Measurements from ENCODE around the gene UBE3A. TPM values are rescaled to one million over a fixed set of nuclear protein-coding genes. Genes with fewer than 3 reads are reported as not detected.

Gene UBE3A
- total RNA-seq, 4 donors from 2014 or later, result 93.6 to 116 (median 95.3) TPM

DNA sequence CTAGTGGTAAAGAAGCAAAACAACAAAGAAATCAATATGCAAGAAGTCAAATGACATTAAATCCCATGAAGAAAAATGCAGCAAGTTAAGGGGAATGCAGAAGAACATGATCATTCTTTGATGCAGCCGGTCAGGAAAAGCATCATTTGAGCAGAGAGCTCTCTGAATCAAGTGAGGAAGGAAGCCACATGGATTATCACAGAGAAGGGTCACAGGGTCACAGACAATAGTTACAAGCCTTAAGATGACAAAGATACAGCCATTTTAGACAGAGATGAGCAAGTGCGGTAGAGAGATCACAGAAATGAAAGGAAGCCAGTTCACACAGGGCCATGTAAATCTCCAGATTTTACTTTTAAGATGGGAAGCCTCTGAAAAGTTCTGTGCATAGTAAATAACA lies 43.9 kb downstream of the UBE3A start:
- TF ChIP-seq, protein P1, sequence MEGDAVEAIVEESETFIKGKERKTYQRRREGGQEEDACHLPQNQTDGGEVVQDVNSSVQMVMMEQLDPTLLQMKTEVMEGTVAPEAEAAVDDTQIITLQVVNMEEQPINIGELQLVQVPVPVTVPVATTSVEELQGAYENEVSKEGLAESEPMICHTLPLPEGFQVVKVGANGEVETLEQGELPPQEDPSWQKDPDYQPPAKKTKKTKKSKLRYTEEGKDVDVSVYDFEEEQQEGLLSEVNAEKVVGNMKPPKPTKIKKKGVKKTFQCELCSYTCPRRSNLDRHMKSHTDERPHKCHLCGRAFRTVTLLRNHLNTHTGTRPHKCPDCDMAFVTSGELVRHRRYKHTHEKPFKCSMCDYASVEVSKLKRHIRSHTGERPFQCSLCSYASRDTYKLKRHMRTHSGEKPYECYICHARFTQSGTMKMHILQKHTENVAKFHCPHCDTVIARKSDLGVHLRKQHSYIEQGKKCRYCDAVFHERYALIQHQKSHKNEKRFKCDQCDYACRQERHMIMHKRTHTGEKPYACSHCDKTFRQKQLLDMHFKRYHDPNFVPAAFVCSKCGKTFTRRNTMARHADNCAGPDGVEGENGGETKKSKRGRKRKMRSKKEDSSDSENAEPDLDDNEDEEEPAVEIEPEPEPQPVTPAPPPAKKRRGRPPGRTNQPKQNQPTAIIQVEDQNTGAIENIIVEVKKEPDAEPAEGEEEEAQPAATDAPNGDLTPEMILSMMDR (IDR thresholded peaks at IDR 0.05), result no peak
- TF ChIP-seq EP300 (IDR thresholded peaks at IDR 0.05) (no peak), POLR2A (IDR thresholded peaks at IDR 0.05) (no peak), POLR2AphosphoS5 (IDR thresholded peaks at IDR 0.05) (no peak)
- Histone ChIP-seq H3K27ac (no peak overlapping the region), H3K27me3 (no peaks in the 10 kb centered on the region), H3K4me3 (no peak overlapping the region), H3K9me3 (no peaks in the 10 kb centered on the region), H3K4me1 (peaks cover 0 to 44% (median 0%) of the 10 kb centered on the region in 3 donors), H3K36me3 (no peaks in the 10 kb centered on the region)
- WGBS, 2 donors (ENCODE audit: low coverage in 1 of 2), result 17 to 65% methylated on average over 2 of the region's 2 CpGs
- no peak for ATAC-seq

- peaks cover 0 to 44% (median 0%) of the 10 kb centered on the region in 3 donors for H3K4me1 ChIP-seq
- ATAC-seq, result no peak
- no peaks in the 10 kb centered on the region for H3K9me3 ChIP-seq
- H3K4me3 ChIP-seq, result no peak overlapping the region
- H3K27ac ChIP-seq, result peak overlapping the region in 1 of 4 donors; percentile 21
- TF ChIP-seq, protein P1 (IDR thresholded peaks at IDR 0.05), result no peak
- TF ChIP-seq EP300 (IDR thresholded peaks at IDR 0.05), result no peak
- no peak for TF ChIP-seq POLR2A (IDR thresholded peaks at IDR 0.05)
- no peak for TF ChIP-seq POLR2AphosphoS5 (IDR thresholded peaks at IDR 0.05)
- no peaks in the 10 kb centered on the region for H3K27me3 ChIP-seq
- 78 to 83% methylated on average over 3 of the region's 3 CpGs for WGBS, 2 donors (ENCODE audit: low coverage in 1 of 2)
- H3K36me3 ChIP-seq, result no peaks in the 10 kb centered on the region
Measured at GRCh38 chr15:25392806-25393205, 46.0 kb downstream of the UBE3A start.

- Histone ChIP-seq H3K36me3 (peaks cover 0 to 2% of the 10 kb centered on the region in 2 donors), H3K27me3 (no peaks in the 10 kb centered on the region), H3K9me3 (no peaks in the 10 kb centered on the region), H3K27ac (peak overlapping the region in 1 of 4 donors; percentile 21), H3K4me3 (no peak overlapping the region), H3K4me1 (peaks cover 0 to 41% (median 0%) of the 10 kb centered on the region in 3 donors)
- TF ChIP-seq, protein P1 (IDR thresholded peaks at IDR 0.05), result no peak
- no peak for TF ChIP-seq EP300 (IDR thresholded peaks at IDR 0.05)
- no peak for TF ChIP-seq POLR2AphosphoS5 (IDR thresholded peaks at IDR 0.05)
- no peak for TF ChIP-seq POLR2A (IDR thresholded peaks at IDR 0.05)
- WGBS, 2 donors (ENCODE audit: low coverage in 1 of 2), result 49 to 55% methylated on average over 4 of the region's 4 CpGs
- peak; percentile 83 for ATAC-seq
Measured at GRCh38 chr15:25391971-25392721, 46.7 kb downstream of the UBE3A start.

DNA sequence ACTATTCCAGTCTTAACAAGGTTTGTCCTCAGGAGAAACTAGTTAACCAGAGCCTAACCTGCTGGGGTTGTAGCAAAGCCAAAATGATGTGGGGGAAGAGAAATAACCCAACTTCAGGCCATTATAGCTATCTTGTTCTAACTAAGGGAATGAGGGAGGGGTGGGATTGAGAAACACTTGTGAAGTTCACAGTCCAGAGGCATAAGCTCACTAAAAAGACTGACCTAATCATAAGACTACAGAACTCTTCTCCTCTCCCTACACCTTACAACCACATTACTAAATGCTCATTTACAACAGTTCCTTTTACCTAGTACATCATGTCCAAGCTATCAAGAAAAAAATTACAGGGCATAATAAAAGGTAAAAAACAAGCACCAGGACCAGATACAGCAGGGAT lies 52.8 kb downstream of the UBE3A start:
- Histone ChIP-seq H3K27me3 (no peaks in the 10 kb centered on the region), H3K36me3 (peaks cover 0 to 19% of the 10 kb centered on the region in 2 donors), H3K9me3 (peaks cover 0 to 11% (median 0%) of the 10 kb centered on the region in 3 donors), H3K4me3 (no peak overlapping the region), H3K4me1 (peaks cover 0 to 5% (median 0%) of the 10 kb centered on the region in 3 donors), H3K27ac (no peak overlapping the region)
- ATAC-seq, result no peak
- TF ChIP-seq POLR2AphosphoS5 (IDR thresholded peaks at IDR 0.05) (no peak), EP300 (IDR thresholded peaks at IDR 0.05) (no peak), POLR2A (IDR thresholded peaks at IDR 0.05) (no peak)
- TF ChIP-seq, protein P1 (IDR thresholded peaks at IDR 0.05), result no peak

- Histone ChIP-seq H3K4me3 (no peak overlapping the region), H3K27ac (no peak overlapping the region), H3K36me3 (peaks cover 0 to 15% of the 10 kb centered on the region in 2 donors), H3K27me3 (no peaks in the 10 kb centered on the region), H3K4me1 (peaks cover 0 to 13% (median 0%) of the 10 kb centered on the region in 3 donors), H3K9me3 (peaks cover 0 to 11% (median 0%) of the 10 kb centered on the region in 3 donors)
- TF ChIP-seq, protein P1 (IDR thresholded peaks at IDR 0.05), result no peak
- TF ChIP-seq EP300 (IDR thresholded peaks at IDR 0.05), result no peak
- no peak for TF ChIP-seq POLR2A (IDR thresholded peaks at IDR 0.05)
- TF ChIP-seq POLR2AphosphoS5 (IDR thresholded peaks at IDR 0.05), result no peak
- ATAC-seq, result no peak
- 67 to 83% methylated on average over 4 to 5 of the region's 5 CpGs for WGBS, 2 donors (ENCODE audit: low coverage in 1 of 2)
Measured at GRCh38 chr15:25381579-25381978, 57.2 kb downstream of the UBE3A start.
